ENCODE results near the gene GORASP2.

The GORASP2 gene

GRCh38 chr2:170937709-170938379 is 8.8 kb downstream of the GORASP2 start:
- no peak for TF ChIP-seq CEBPB (IDR thresholded peaks at IDR 0.05)
- no peak for TF ChIP-seq FOXM1 (IDR thresholded peaks at IDR 0.05; ENCODE audit: borderline replicate concordance, low read depth)
- no peak for TF ChIP-seq CREB1 (IDR thresholded peaks at IDR 0.05; ENCODE audit: low read depth)
- no peak for TF ChIP-seq TEAD4 (IDR thresholded peaks at IDR 0.05)
- TF ChIP-seq, protein P1, sequence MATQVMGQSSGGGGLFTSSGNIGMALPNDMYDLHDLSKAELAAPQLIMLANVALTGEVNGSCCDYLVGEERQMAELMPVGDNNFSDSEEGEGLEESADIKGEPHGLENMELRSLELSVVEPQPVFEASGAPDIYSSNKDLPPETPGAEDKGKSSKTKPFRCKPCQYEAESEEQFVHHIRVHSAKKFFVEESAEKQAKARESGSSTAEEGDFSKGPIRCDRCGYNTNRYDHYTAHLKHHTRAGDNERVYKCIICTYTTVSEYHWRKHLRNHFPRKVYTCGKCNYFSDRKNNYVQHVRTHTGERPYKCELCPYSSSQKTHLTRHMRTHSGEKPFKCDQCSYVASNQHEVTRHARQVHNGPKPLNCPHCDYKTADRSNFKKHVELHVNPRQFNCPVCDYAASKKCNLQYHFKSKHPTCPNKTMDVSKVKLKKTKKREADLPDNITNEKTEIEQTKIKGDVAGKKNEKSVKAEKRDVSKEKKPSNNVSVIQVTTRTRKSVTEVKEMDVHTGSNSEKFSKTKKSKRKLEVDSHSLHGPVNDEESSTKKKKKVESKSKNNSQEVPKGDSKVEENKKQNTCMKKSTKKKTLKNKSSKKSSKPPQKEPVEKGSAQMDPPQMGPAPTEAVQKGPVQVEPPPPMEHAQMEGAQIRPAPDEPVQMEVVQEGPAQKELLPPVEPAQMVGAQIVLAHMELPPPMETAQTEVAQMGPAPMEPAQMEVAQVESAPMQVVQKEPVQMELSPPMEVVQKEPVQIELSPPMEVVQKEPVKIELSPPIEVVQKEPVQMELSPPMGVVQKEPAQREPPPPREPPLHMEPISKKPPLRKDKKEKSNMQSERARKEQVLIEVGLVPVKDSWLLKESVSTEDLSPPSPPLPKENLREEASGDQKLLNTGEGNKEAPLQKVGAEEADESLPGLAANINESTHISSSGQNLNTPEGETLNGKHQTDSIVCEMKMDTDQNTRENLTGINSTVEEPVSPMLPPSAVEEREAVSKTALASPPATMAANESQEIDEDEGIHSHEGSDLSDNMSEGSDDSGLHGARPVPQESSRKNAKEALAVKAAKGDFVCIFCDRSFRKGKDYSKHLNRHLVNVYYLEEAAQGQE (IDR thresholded peaks at IDR 0.05; ENCODE audit: low read depth): no peak
- TF ChIP-seq, protein P2, sequence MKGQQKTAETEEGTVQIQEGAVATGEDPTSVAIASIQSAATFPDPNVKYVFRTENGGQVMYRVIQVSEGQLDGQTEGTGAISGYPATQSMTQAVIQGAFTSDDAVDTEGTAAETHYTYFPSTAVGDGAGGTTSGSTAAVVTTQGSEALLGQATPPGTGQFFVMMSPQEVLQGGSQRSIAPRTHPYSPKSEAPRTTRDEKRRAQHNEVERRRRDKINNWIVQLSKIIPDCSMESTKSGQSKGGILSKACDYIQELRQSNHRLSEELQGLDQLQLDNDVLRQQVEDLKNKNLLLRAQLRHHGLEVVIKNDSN (IDR thresholded peaks at IDR 0.05): no peak
- TF ChIP-seq TAF1 (IDR thresholded peaks at IDR 0.05; ENCODE audit: low read depth): no peak
- no peak for TF ChIP-seq YY1 (IDR thresholded peaks at IDR 0.05; ENCODE audit: low read depth)
- TF ChIP-seq TCF12 (IDR thresholded peaks at IDR 0.05; ENCODE audit: low read depth): no peak
- no peak for TF ChIP-seq NFIC (IDR thresholded peaks at IDR 0.05)
- TF ChIP-seq EP300 (IDR thresholded peaks at IDR 0.05; ENCODE audit: borderline replicate concordance): no peak
- no peak for TF ChIP-seq EGR1 (IDR thresholded peaks at IDR 0.05)
- TF ChIP-seq ZBTB7A (IDR thresholded peaks at IDR 0.05; ENCODE audit: low read depth): no peak

- TF ChIP-seq CREB1 (IDR thresholded peaks at IDR 0.05; ENCODE audit: low read depth) (no peak), EGR1 (IDR thresholded peaks at IDR 0.05) (no peak), MAX (IDR thresholded peaks at IDR 0.05) (no peak), EP300 (IDR thresholded peaks at IDR 0.05; ENCODE audit: borderline replicate concordance) (no peak), FOXM1 (IDR thresholded peaks at IDR 0.05; ENCODE audit: borderline replicate concordance, low read depth) (no peak), TEAD4 (IDR thresholded peaks at IDR 0.05) (no peak), RAD21 (IDR thresholded peaks at IDR 0.05; ENCODE audit: low read depth) (no peak), TAF1 (IDR thresholded peaks at IDR 0.05; ENCODE audit: low read depth) (no peak), YY1 (IDR thresholded peaks at IDR 0.05; ENCODE audit: low read depth) (no peak), CEBPB (IDR thresholded peaks at IDR 0.05) (no peak), NFIC (IDR thresholded peaks at IDR 0.05) (no peak)
- TF ChIP-seq, protein P1 (IDR thresholded peaks at IDR 0.05; ENCODE audit: low read depth): no peak
Measured at GRCh38 chr2:170940066-170940465, 11.0 kb downstream of the GORASP2 start.

GRCh38 chr2:170942615-170943014 is 13.6 kb downstream of the GORASP2 start:
- TF ChIP-seq CEBPB (IDR thresholded peaks at IDR 0.05) (no peak), NFIC (IDR thresholded peaks at IDR 0.05) (no peak), CREB1 (IDR thresholded peaks at IDR 0.05; ENCODE audit: low read depth) (no peak), YY1 (IDR thresholded peaks at IDR 0.05; ENCODE audit: low read depth) (no peak), FOXM1 (IDR thresholded peaks at IDR 0.05; ENCODE audit: borderline replicate concordance, low read depth) (no peak), TCF12 (IDR thresholded peaks at IDR 0.05; ENCODE audit: low read depth) (no peak), EGR1 (IDR thresholded peaks at IDR 0.05) (no peak), ZBTB7A (IDR thresholded peaks at IDR 0.05; ENCODE audit: low read depth) (no peak), RAD21 (IDR thresholded peaks at IDR 0.05; ENCODE audit: low read depth) (no peak), MAX (IDR thresholded peaks at IDR 0.05) (no peak), EP300 (IDR thresholded peaks at IDR 0.05; ENCODE audit: borderline replicate concordance) (no peak), TEAD4 (IDR thresholded peaks at IDR 0.05) (no peak), TAF1 (IDR thresholded peaks at IDR 0.05; ENCODE audit: low read depth) (no peak)
- TF ChIP-seq, protein P2 (IDR thresholded peaks at IDR 0.05): no peak
- TF ChIP-seq, protein P1 (IDR thresholded peaks at IDR 0.05; ENCODE audit: low read depth): no peak

GRCh38 chr2:170943041-170943440 is 14.0 kb downstream of the GORASP2 start:
- TF ChIP-seq TAF1 (IDR thresholded peaks at IDR 0.05; ENCODE audit: low read depth) (no peak), YY1 (IDR thresholded peaks at IDR 0.05; ENCODE audit: low read depth) (no peak), TEAD4 (IDR thresholded peaks at IDR 0.05) (no peak), EGR1 (IDR thresholded peaks at IDR 0.05) (no peak), RAD21 (IDR thresholded peaks at IDR 0.05; ENCODE audit: low read depth) (no peak), NFIC (IDR thresholded peaks at IDR 0.05) (no peak), TCF12 (IDR thresholded peaks at IDR 0.05; ENCODE audit: low read depth) (no peak)
- TF ChIP-seq, protein P2 (IDR thresholded peaks at IDR 0.05): no peak
- TF ChIP-seq, protein P1 (IDR thresholded peaks at IDR 0.05; ENCODE audit: low read depth): no peak
